ENCODE data around the gene PHKG1. TPM values are rescaled to one million over a fixed set of nuclear protein-coding genes. Genes with fewer than 3 reads are reported as not detected.

PHKG1 gene
- total and polyA plus RNA-seq, 10 of the 15 experiments (the other 5 are each of a cell fraction or from before 2014, with no cell fraction given), result 0.08 to 1.6 (median 0.44) TPM

- no peak overlapping the region for H3K9ac ChIP-seq (ENCODE audit: control insufficient read depth, insufficient read depth, low read length)
- no peak overlapping the region for H2AFZ ChIP-seq (ENCODE audit: control insufficient read depth, low read depth, low read length)
- no peak overlapping the region for H3K4me3 ChIP-seq
- H3K27me3 ChIP-seq (replicated peaks in 1 of 2; ENCODE audit: control insufficient read depth in 2 of 2, insufficient read depth in 2 of 2, low read length in 1 of 2), result no peaks in the 10 kb centered on the region
- no peaks in the 10 kb centered on the region for H4K20me1 ChIP-seq (ENCODE audit: control insufficient read depth, insufficient read depth)
- WGBS (ENCODE audit: insufficient coverage, insufficient replicate concordance, low lambda C conversion rate, missing lambda C conversion rate), result 96% methylated on average over 8 of the region's 8 CpGs
- BruUV-seq (replicated peaks), result no TSS peak
- H3K9me3 ChIP-seq (replicated peaks; ENCODE audit: control insufficient read depth, insufficient read depth, low read length), result no peaks in the 10 kb centered on the region
- ChIA-PET RAD21 (ENCODE audit: unreplicated experiment) (no interaction called here), POLR2A (interaction anchor here (0.7 kb wide), 1 partner anchor 15 kb away, joined by 3 read pairs; no protein-coding TSS in a partner anchor), SMC1A (ENCODE audit: uncharacterized antibody, unreplicated experiment) (no interaction called here), CTCF (interaction anchor here (1.2 kb wide), 1 partner anchor 30 kb away, joined by 3 read pairs; no protein-coding TSS in a partner anchor)
- DNase-seq (ENCODE audit: low read depth, low spot score) (no peak), FAIRE-seq (no peak), ATAC-seq (no peak)
- intact Hi-C loops (cut with micrococcal nuclease; ENCODE audit: unreplicated experiment), result no loop called here
- in situ Hi-C loops (cut with MboI), result no loop called here
- H3K4me1 ChIP-seq (ENCODE audit: control insufficient read depth, insufficient read depth, low read length), result no peaks in the 10 kb centered on the region
- no peak overlapping the region for H3K4me2 ChIP-seq (ENCODE audit: control insufficient read depth, insufficient read depth)
- H3K36me3 ChIP-seq (ENCODE audit: control insufficient read depth in 2 of 2, insufficient read depth in 2 of 2, low read length in 1 of 2), result peaks cover 0 to 6% of the 10 kb centered on the region in 2 experiments; a peak in 1 of 4 replicates
- H3K79me2 ChIP-seq (ENCODE audit: control insufficient read depth, insufficient read depth, low read length), result no peaks in the 10 kb centered on the region; the same call in 1 of the 2 replicates
- no peak overlapping the region for H3K27ac ChIP-seq (ENCODE audit: control insufficient read depth, insufficient read depth)
- no peak for TF ChIP-seq HSF1 (IDR thresholded peaks at IDR 0.05; ENCODE audit: low read depth, low read length)
- no peak for TF ChIP-seq SUZ12 (IDR thresholded peaks at IDR 0.05; ENCODE audit: unreplicated experiment)
- TF ChIP-seq CHD4 (IDR thresholded peaks at IDR 0.05), result no peak
- no peak for TF ChIP-seq MEF2A (IDR thresholded peaks at IDR 0.05; ENCODE audit: insufficient read depth, low read depth, low read length)
- no peak for TF ChIP-seq PBX3 (IDR thresholded peaks at IDR 0.05; ENCODE audit: insufficient replicate concordance, low read depth, low read length)
- TF ChIP-seq BHLHE40 (IDR thresholded peaks at IDR 0.05; ENCODE audit: borderline replicate concordance in 1 of 2, low read depth in 2 of 2, low read length in 1 of 2), result no peak
- no peak for TF ChIP-seq REST (IDR thresholded peaks at IDR 0.05; ENCODE audit: low read depth, low read length)
- no peak for TF ChIP-seq NFIC (IDR thresholded peaks at IDR 0.05; ENCODE audit: low read depth, low read length)
- TF ChIP-seq MEF2B (IDR thresholded peaks at IDR 0.05; ENCODE audit: partially characterized antibody, poor library complexity, severe bottlenecking), result no peak
- no peak for TF ChIP-seq MTA3 (IDR thresholded peaks at IDR 0.05; ENCODE audit: borderline replicate concordance, low read length)
- TF ChIP-seq ZZZ3 (IDR thresholded peaks at IDR 0.05; ENCODE audit: control insufficient read depth, insufficient read length, low read depth), result no peak
- no peak for TF ChIP-seq PKNOX1 (IDR thresholded peaks at IDR 0.05)
- TF ChIP-seq SRF (IDR thresholded peaks at IDR 0.05; ENCODE audit: low read depth in 2 of 2, low read length in 2 of 2), result no peak
- TF ChIP-seq ZNF217 (IDR thresholded peaks at IDR 0.05), result no peak
- no peak for TF ChIP-seq SREBF2 (IDR thresholded peaks at IDR 0.05; ENCODE audit: low read length)
- no peak for TF ChIP-seq NFYA (IDR thresholded peaks at IDR 0.05; ENCODE audit: borderline replicate concordance, low read depth, low read length)
- no peak for TF ChIP-seq MYC (IDR thresholded peaks at IDR 0.05; ENCODE audit: insufficient read depth, insufficient read length, insufficient replicate concordance, low read length, severe bottlenecking)
- no peak for TF ChIP-seq CBX5 (IDR thresholded peaks at IDR 0.05; ENCODE audit: low read depth)
Measured at GRCh38 chr7:56030340-56030739, 62.4 kb downstream of the PHKG1 start.
